Esophagus mucosa (tissue), 1 donor: ENCODE results near the gene ST3GAL5. TPM values are rescaled to one million over a fixed set of nuclear protein-coding genes. Genes with fewer than 3 reads are reported as not detected.
"Not testable (repeated sequence)": the region's sequence is repeated elsewhere in the genome, so short reads cannot be mapped to it uniquely, and the experiment has no call there.

Experiments
- ATAC-seq: fragments of 200-7000 bp; cut with Tn5 transposase; one replicate; pipeline ENCODE4 v1.9.1; 2020
- total RNA-seq: library from RNA; stranded (reverse); gene quantifications from one replicate; pipeline ENCODE4 v1.2.4, GENCODE V29; 2023
- donor health status: DM: yes; HTN: yes; CAD: no.

ST3GAL5 gene
- total RNA-seq, result 1.2 TPM

- peak; percentile 83 for ATAC-seq
Measured at GRCh38 chr2:85888684-85889626, at the start of gene ST3GAL5. ST3GAL5 (minus strand) TSS chr2:85888990; CDS start chr2:85888905, 85 bp downstream.

- no peak for ATAC-seq
Measured at GRCh38 chr2:85938456-85938855, 49.7 kb upstream of the ST3GAL5 start.

- no peak for ATAC-seq
Measured at GRCh38 chr2:85937069-85937439, 48.3 kb upstream of the ST3GAL5 start.

- no peak for ATAC-seq
Measured at GRCh38 chr2:85936421-85937068, 47.8 kb upstream of the ST3GAL5 start.

- no peak for ATAC-seq
Measured at GRCh38 chr2:85935746-85936208, 47.0 kb upstream of the ST3GAL5 start.

GRCh38 chr2:85935170-85935745 is 46.5 kb upstream of the ST3GAL5 start:
- no peak for ATAC-seq

GRCh38 chr2:85933753-85934594 is 45.2 kb upstream of the ST3GAL5 start:
- ATAC-seq, result no peak

GRCh38 chr2:85931151-85931550 is 42.4 kb upstream of the ST3GAL5 start:
- ATAC-seq, result not testable (repeated sequence)

- ATAC-seq, result no peak
Measured at GRCh38 chr2:85930129-85931124, 41.6 kb upstream of the ST3GAL5 start.

- ATAC-seq, result no peak
Measured at GRCh38 chr2:85929096-85930050, 40.6 kb upstream of the ST3GAL5 start.

- no peak for ATAC-seq
Measured at GRCh38 chr2:85926931-85927661, 38.3 kb upstream of the ST3GAL5 start.

GRCh38 chr2:85926526-85926925 is 37.7 kb upstream of the ST3GAL5 start:
- ATAC-seq, result no peak

- ATAC-seq, result no peak
Measured at GRCh38 chr2:85925216-85925671, 36.5 kb upstream of the ST3GAL5 start.

GRCh38 chr2:85924522-85924921 is 35.7 kb upstream of the ST3GAL5 start:
- ATAC-seq, result peak; percentile 82

GRCh38 chr2:85922199-85922598 is 33.4 kb upstream of the ST3GAL5 start:
- ATAC-seq, result no peak

GRCh38 chr2:85921659-85922058 is 32.9 kb upstream of the ST3GAL5 start:
- ATAC-seq, result no peak

GRCh38 chr2:85920810-85921545 is 32.2 kb upstream of the ST3GAL5 start:
- ATAC-seq, result no peak
